GM23338 (cell line): ENCODE measurements around the gene STOX1. TPM values are rescaled to one million over a fixed set of nuclear protein-coding genes. Genes with fewer than 3 reads are reported as not detected.

Experiments used
- ATAC-seq: fragments of 200-7000 bp; cut with Tn5 transposase; 3 replicates; pipeline ENCODE4 v1.9.1; 2020
- DNase-seq: peaks from one replicate; pipeline ENCODE4 v3.0.0-alpha.2; 2015; ENCODE audit warnings: low spot score
- H2AFZ ChIP-seq: fragments of 200-600 bp; sonication (generic); 2 replicates; pipeline ENCODE4 v1.8.0; 2016; ENCODE audit warnings: antibody characterized with exemption, mild to moderate bottlenecking, moderate library complexity
- H3F3A ChIP-seq: fragments of 200-600 bp; sonication (generic); replicated peaks from 2 replicates; pipeline ENCODE4 v1.8.0; 2017; ENCODE audit warnings: antibody characterized with exemption, mixed run types, low read depth
- H3K27ac ChIP-seq: fragments of 200-600 bp; sonication (generic); 2 replicates; pipeline ENCODE4 v1.6.1; 2016; ENCODE audit warnings: low read depth
- H3K27me3 ChIP-seq: fragments of 200-600 bp; sonication (generic); 2 replicates; pipeline ENCODE4 v1.8.0; 2016; ENCODE audit warnings: mild to moderate bottlenecking, mixed run types, moderate library complexity; ENCODE audit not compliant: insufficient read depth
- H3K36me3 ChIP-seq: fragments of 200-600 bp; sonication (generic); 2 replicates; pipeline ENCODE4 v1.8.0; 2016; ENCODE audit warnings: mild to moderate bottlenecking; ENCODE audit not compliant: insufficient read depth
- H3K4me1 ChIP-seq: fragments of 200-600 bp; sonication (generic); 2 replicates; pipeline ENCODE4 v1.8.0; 2016; ENCODE audit warnings: mild to moderate bottlenecking, moderate library complexity; ENCODE audit not compliant: insufficient read depth
- H3K4me2 ChIP-seq: fragments of 200-600 bp; sonication (generic); 2 replicates; pipeline ENCODE4 v1.7.1; 2017; ENCODE audit warnings: mixed run types
- H3K4me3 ChIP-seq: fragments of 200-600 bp; sonication (generic); 2 replicates; pipeline ENCODE4 v1.6.1; 2016; ENCODE audit warnings: mixed run types
- H3K79me2 ChIP-seq: fragments of 200-600 bp; sonication (generic); replicated peaks from 2 replicates; pipeline ENCODE4 v1.8.0; 2017; ENCODE audit warnings: mild to moderate bottlenecking; ENCODE audit not compliant: insufficient read depth
- H3K9me2 ChIP-seq: fragments of 200-600 bp; sonication (generic); 2 replicates; pipeline ENCODE4 v1.8.0; 2017; ENCODE audit not compliant: insufficient read depth
- H4K20me1 ChIP-seq: fragments of 200-600 bp; sonication (generic); replicated peaks from 2 replicates; pipeline ENCODE4 v1.8.0; 2017; ENCODE audit warnings: mild to moderate bottlenecking; ENCODE audit not compliant: insufficient read depth
- H3K27ac Mint-ChIP-seq: 2 replicates; pipeline ENCODE4 v1.8.0; 2020; ENCODE audit warnings: inconsistent platforms, mild to moderate bottlenecking, moderate library complexity, mixed read lengths
- H3K27me3 Mint-ChIP-seq: 3 replicates; pipeline ENCODE4 v1.8.0; 2022; ENCODE audit warnings: low read depth, mild to moderate bottlenecking, moderate library complexity, mixed read lengths, inconsistent platforms; ENCODE audit not compliant: insufficient read depth, poor library complexity
- H3K36me3 Mint-ChIP-seq: 3 replicates; pipeline ENCODE4 v1.8.0; 2021; ENCODE audit warnings: low read depth, mild to moderate bottlenecking, inconsistent platforms, moderate library complexity, mixed read lengths
- H3K4me1 Mint-ChIP-seq: 3 replicates; pipeline ENCODE4 v1.8.0; 2020; ENCODE audit warnings: mild to moderate bottlenecking, inconsistent platforms, mixed read lengths
- H3K4me3 Mint-ChIP-seq: 3 replicates; pipeline ENCODE4 v1.8.0; 2021; ENCODE audit warnings: moderate library complexity, mild to moderate bottlenecking, inconsistent platforms, mixed read lengths
- H3K9me3 Mint-ChIP-seq: 3 replicates; pipeline ENCODE4 v1.8.0; 2020; ENCODE audit warnings: moderate library complexity, mild to moderate bottlenecking, inconsistent platforms, mixed read lengths
- CREB1 ChIP-seq: fragments of 250-450 bp; sonication (Bioruptor Pico); IDR thresholded peaks from 2 replicates; pipeline ENCODE4 v1.5.0; 2020; ENCODE audit warnings: low read depth, mild to moderate bottlenecking, moderate library complexity
- EZH2 ChIP-seq: fragments of 200-600 bp; sonication (generic); IDR thresholded peaks from one replicate; pipeline ENCODE4 v1.8.0; 2017; ENCODE audit warnings: antibody characterized with exemption, mild to moderate bottlenecking, low read depth; ENCODE audit not compliant: unreplicated experiment
- EZH2phosphoT487 ChIP-seq: fragments of 200-600 bp; sonication (generic); IDR thresholded peaks from one replicate; pipeline ENCODE4 v1.8.1; 2018; ENCODE audit warnings: antibody characterized with exemption; ENCODE audit not compliant: unreplicated experiment
- JUNB ChIP-seq: IDR thresholded peaks from one replicate; pipeline ENCODE4 v1.6.1; 2016; ENCODE audit warnings: antibody characterized with exemption; ENCODE audit not compliant: unreplicated experiment
- NANOG ChIP-seq: IDR thresholded peaks from 2 replicates; pipeline ENCODE4 v1.6.1; 2016; ENCODE audit warnings: antibody characterized with exemption, borderline replicate concordance
- POLR2AphosphoS5 ChIP-seq: IDR thresholded peaks from 2 replicates; pipeline ENCODE4 v1.6.1; 2016; ENCODE audit warnings: antibody characterized with exemption, low read depth
- STAT1 ChIP-seq: IDR thresholded peaks from one replicate; pipeline ENCODE4 v1.6.1; 2016; ENCODE audit warnings: antibody characterized with exemption; ENCODE audit not compliant: unreplicated experiment
- ZNF114 ChIP-seq: fragments of 250-450 bp; sonication (Bioruptor Pico); IDR thresholded peaks from 2 replicates; pipeline ENCODE4 v1.5.0; 2020; ENCODE audit warnings: mild to moderate bottlenecking, moderate library complexity
- polyA plus RNA-seq: library from polyadenylated mRNA; unstranded; fragments of >200 nt; fragmentation: Nextera tagmentation; extraction: Ambion mirVana; gene quantifications from 2 replicates; pipeline ENCODE4 v1.2.1, GENCODE V29; 2016
- total RNA-seq: library from RNA; depleted of rRNA; stranded (reverse); fragments of >200 nt; shearing (Covaris generic); gene quantifications from 2 replicates; pipeline ENCODE4 v1.2.3, GENCODE V29; 2014
- TF ChIP-seq, protein P1 (sequence below): IDR thresholded peaks from 2 replicates; pipeline ENCODE4 v1.6.1; 2016; ENCODE audit warnings: antibody characterized with exemption
- TF ChIP-seq, protein P2 (sequence below): fragments of 250-450 bp; sonication (Bioruptor Pico); IDR thresholded peaks from 2 replicates; pipeline ENCODE4 v1.5.0; 2020; ENCODE audit warnings: mild to moderate bottlenecking, moderate library complexity

Gene STOX1
- total and polyA plus RNA-seq, 2 experiments from 2014 or later = 1.6 to 2.2 TPM

DNA sequence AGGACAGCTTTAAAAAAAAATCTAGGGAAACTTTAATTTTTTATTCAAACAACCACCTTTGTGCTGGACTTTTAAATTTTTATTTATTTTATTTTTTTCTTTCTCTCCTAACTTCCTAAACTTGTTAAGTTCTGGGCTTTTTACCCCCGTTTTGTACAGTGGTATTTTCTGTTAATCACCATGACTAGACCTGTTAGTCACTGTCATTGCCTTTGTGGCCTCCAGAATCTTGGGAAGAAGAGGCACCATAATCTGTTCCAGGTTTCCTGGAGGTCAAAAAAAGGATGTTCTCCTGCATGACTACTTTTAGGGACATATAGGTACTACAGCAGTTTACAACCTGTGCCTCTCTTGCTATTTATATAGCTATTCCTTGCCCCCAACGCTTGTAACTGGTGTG, 42.7 kb downstream of the STOX1 start:
- no peak overlapping the region for H3K4me3 ChIP-seq
- Mint-ChIP-seq H3K4me1 (peaks cover 20% of the 10 kb centered on the region), H3K4me3 (no peak overlapping the region), H3K36me3 (peaks cover 17% of the 10 kb centered on the region), H3K27ac (no peak overlapping the region), H3K27me3 (peaks cover 2% of the 10 kb centered on the region), H3K9me3 (peaks cover 23% of the 10 kb centered on the region)
- no peaks in the 10 kb centered on the region for H3K27me3 ChIP-seq
- TF ChIP-seq STAT1 = no peak
- no peak for TF ChIP-seq CREB1
- TF ChIP-seq, protein P1, sequence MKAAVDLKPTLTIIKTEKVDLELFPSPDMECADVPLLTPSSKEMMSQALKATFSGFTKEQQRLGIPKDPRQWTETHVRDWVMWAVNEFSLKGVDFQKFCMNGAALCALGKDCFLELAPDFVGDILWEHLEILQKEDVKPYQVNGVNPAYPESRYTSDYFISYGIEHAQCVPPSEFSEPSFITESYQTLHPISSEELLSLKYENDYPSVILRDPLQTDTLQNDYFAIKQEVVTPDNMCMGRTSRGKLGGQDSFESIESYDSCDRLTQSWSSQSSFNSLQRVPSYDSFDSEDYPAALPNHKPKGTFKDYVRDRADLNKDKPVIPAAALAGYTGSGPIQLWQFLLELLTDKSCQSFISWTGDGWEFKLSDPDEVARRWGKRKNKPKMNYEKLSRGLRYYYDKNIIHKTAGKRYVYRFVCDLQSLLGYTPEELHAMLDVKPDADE = no peak
- TF ChIP-seq POLR2AphosphoS5 = no peak
- TF ChIP-seq EZH2phosphoT487 = no peak
- no peak for TF ChIP-seq EZH2
- ATAC-seq (no peak), DNase-seq (no peak)
- no peaks in the 10 kb centered on the region for H3K36me3 ChIP-seq
- no peaks in the 10 kb centered on the region for H3F3A ChIP-seq
- no peak overlapping the region for H3K27ac ChIP-seq
- peaks cover 18% of the 10 kb centered on the region for H3K4me1 ChIP-seq
- no peaks in the 10 kb centered on the region for H3K79me2 ChIP-seq
- H2AFZ ChIP-seq = no peak overlapping the region
- H3K9me2 ChIP-seq = no peaks in the 10 kb centered on the region
- no peaks in the 10 kb centered on the region for H4K20me1 ChIP-seq
- H3K4me2 ChIP-seq = no peak overlapping the region

DNA sequence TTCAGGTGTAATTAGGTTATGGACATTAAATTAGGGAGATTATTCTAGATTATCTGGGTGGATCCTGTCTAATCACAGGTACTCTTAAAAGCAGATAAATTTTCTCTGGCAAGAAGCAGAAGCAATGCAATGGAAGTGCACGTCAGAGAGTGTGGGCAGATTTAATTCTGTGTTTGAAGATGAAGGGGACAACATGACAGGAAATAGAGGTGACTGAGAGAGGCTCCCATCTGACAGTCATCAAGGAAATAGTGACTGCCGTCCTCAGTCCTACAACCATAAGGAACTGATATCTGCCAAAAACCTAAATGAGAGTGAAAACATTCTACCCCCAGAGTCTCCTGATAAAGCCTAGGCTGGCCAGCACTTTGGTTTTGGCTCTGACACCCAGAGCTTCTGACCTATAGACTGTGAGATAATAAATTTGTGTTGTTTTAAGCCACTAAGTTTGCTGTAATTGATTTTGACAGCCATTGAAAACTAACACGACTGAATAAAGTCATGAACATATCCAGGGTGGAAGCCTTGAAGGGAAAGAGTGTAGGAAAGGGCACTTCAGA, 43.3 kb downstream of the STOX1 start:
- H3K9me2 ChIP-seq = no peaks in the 10 kb centered on the region
- H3K4me2 ChIP-seq = peak overlapping the region; percentile 37; the same call in 1 of the 2 replicates
- DNase-seq (no peak), ATAC-seq (no peak)
- no peak for TF ChIP-seq NANOG
- H3K27me3 ChIP-seq = no peaks in the 10 kb centered on the region
- no peaks in the 10 kb centered on the region for H3K36me3 ChIP-seq
- H3K9me3 Mint-ChIP-seq = peaks cover 23% of the 10 kb centered on the region
- peaks cover 18% of the 10 kb centered on the region for H3K4me1 ChIP-seq
- H3K4me1 Mint-ChIP-seq = peaks cover 20% of the 10 kb centered on the region
- no peaks in the 10 kb centered on the region for H4K20me1 ChIP-seq
- H3K27ac ChIP-seq = 0 out of 2 replicates have a peak overlapping the region, but pooled peaks have one; percentile 70
- peaks cover 2% of the 10 kb centered on the region for H3K27me3 Mint-ChIP-seq
- no peaks in the 10 kb centered on the region for H3F3A ChIP-seq
- peak overlapping the region; percentile 84; the same call in 1 of the 2 replicates for H3K27ac Mint-ChIP-seq
- no peak overlapping the region for H3K4me3 Mint-ChIP-seq
- H3K4me3 ChIP-seq = no peak overlapping the region
- H2AFZ ChIP-seq = no peak overlapping the region
- H3K36me3 Mint-ChIP-seq = peaks cover 17% of the 10 kb centered on the region
- no peaks in the 10 kb centered on the region for H3K79me2 ChIP-seq

DNA sequence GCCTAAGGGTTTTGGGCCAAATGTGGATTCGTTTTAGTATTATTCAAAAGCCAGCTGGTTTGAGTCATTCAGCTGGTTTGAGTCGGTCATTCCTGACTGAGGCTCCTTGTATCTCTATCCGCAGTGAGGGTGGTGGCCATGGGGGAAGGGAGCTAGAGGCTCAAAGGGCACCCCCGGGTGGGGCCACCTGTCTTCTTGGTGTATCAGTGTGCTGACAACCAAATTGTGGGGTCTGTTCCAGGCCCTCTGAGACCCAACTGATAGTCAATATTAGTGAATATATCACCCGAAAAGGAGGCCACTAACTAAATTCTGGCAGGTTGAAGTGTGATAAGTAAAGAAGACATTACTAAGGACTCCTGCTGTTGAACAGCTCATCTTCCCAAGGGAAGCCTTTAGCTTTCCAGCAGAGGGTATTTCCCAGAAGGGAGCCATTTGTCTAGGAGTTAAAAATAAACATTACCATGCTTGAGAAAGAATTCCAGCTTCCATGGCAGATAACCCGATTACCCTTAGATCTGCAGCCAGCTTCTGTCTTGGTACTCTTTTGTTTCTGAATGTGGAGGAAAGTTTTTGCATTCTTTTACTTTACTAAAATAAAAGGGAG, 43.9 kb downstream of the STOX1 start:
- peak; percentile 65 for DNase-seq
- Histone ChIP-seq H3K27me3 (no peaks in the 10 kb centered on the region), H2AFZ (no peak overlapping the region), H3F3A (no peaks in the 10 kb centered on the region), H3K27ac (peak overlapping the region; percentile 70), H3K9me2 (no peaks in the 10 kb centered on the region), H3K4me1 (peaks cover 18% of the 10 kb centered on the region), H3K4me2 (peak overlapping the region; percentile 37), H3K79me2 (no peaks in the 10 kb centered on the region), H3K36me3 (no peaks in the 10 kb centered on the region), H4K20me1 (no peaks in the 10 kb centered on the region), H3K4me3 (peak overlapping the region; percentile 3; the same call in 1 of the 2 replicates)
- peaks cover 2% of the 10 kb centered on the region for H3K27me3 Mint-ChIP-seq
- peak overlapping the region; percentile 16; the same call in 2 of the 3 replicates for H3K4me3 Mint-ChIP-seq
- H3K36me3 Mint-ChIP-seq = peaks cover 17% of the 10 kb centered on the region
- peaks cover 20% of the 10 kb centered on the region for H3K4me1 Mint-ChIP-seq
- peak overlapping the region; percentile 84 for H3K27ac Mint-ChIP-seq
- ATAC-seq = peak; percentile 85
- H3K9me3 Mint-ChIP-seq = peaks cover 22% of the 10 kb centered on the region
- TF ChIP-seq ZNF114 (no peak), JUNB (no peak), EZH2phosphoT487 (no peak), CREB1 (no peak)
- TF ChIP-seq, protein P2, sequence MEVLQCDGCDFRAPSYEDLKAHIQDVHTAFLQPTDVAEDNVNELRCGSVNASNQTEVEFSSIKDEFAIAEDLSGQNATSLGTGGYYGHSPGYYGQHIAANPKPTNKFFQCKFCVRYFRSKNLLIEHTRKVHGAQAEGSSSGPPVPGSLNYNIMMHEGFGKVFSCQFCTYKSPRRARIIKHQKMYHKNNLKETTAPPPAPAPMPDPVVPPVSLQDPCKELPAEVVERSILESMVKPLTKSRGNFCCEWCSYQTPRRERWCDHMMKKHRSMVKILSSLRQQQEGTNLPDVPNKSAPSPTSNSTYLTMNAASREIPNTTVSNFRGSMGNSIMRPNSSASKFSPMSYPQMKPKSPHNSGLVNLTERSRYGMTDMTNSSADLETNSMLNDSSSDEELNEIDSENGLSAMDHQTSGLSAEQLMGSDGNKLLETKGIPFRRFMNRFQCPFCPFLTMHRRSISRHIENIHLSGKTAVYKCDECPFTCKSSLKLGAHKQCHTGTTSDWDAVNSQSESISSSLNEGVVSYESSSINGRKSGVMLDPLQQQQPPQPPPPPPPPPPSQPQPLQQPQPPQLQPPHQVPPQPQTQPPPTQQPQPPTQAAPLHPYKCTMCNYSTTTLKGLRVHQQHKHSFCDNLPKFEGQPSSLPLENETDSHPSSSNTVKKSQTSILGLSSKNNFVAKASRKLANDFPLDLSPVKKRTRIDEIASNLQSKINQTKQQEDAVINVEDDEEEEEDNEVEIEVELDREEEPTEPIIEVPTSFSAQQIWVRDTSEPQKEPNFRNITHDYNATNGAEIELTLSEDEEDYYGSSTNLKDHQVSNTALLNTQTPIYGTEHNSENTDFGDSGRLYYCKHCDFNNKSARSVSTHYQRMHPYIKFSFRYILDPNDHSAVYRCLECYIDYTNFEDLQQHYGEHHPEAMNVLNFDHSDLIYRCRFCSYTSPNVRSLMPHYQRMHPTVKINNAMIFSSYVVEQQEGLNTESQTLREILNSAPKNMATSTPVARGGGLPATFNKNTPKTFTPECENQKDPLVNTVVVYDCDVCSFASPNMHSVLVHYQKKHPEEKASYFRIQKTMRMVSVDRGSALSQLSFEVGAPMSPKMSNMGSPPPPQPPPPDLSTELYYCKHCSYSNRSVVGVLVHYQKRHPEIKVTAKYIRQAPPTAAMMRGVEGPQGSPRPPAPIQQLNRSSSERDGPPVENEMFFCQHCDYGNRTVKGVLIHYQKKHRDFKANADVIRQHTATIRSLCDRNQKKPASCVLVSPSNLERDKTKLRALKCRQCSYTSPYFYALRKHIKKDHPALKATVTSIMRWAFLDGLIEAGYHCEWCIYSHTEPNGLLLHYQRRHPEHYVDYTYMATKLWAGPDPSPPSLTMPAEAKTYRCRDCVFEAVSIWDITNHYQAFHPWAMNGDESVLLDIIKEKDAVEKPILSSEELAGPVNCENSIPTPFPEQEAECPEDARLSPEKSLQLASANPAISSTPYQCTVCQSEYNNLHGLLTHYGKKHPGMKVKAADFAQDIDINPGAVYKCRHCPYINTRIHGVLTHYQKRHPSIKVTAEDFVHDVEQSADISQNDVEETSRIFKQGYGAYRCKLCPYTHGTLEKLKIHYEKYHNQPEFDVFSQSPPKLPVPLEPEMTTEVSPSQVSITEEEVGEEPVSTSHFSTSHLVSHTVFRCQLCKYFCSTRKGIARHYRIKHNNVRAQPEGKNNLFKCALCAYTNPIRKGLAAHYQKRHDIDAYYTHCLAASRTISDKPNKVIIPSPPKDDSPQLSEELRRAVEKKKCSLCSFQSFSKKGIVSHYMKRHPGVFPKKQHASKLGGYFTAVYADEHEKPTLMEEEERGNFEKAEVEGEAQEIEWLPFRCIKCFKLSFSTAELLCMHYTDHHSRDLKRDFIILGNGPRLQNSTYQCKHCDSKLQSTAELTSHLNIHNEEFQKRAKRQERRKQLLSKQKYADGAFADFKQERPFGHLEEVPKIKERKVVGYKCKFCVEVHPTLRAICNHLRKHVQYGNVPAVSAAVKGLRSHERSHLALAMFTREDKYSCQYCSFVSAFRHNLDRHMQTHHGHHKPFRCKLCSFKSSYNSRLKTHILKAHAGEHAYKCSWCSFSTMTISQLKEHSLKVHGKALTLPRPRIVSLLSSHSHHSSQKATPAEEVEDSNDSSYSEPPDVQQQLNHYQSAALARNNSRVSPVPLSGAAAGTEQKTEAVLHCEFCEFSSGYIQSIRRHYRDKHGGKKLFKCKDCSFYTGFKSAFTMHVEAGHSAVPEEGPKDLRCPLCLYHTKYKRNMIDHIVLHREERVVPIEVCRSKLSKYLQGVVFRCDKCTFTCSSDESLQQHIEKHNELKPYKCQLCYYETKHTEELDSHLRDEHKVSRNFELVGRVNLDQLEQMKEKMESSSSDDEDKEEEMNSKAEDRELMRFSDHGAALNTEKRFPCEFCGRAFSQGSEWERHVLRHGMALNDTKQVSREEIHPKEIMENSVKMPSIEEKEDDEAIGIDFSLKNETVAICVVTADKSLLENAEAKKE (CRISPR knock-in tag) = no peak
